Effector memory CD8-positive, alpha-beta T cell (primary cell): ENCODE data around the gene TMEM94.

Experiments
- ATAC-seq: fragments of 150-1000 bp; cut with Tn5 transposase; replicated peaks from 2 replicates; pipeline ENCODE4 v1.10.0; 2021; ENCODE audit warnings: mild to moderate bottlenecking, moderate library complexity
- DNase-seq, 3 experiments: peaks; one replicate each; pipeline ENCODE4 v3.0.0; 2021
- H3K27ac Mint-ChIP-seq, 2 donors: one replicate each; pipeline ENCODE4 v1.8.0; 2022; ENCODE audit warnings: mild to moderate bottlenecking in 2 of 2, mixed read lengths in 2 of 2, moderate library complexity in 2 of 2
- H3K27me3 Mint-ChIP-seq, 2 donors: one replicate each; pipeline ENCODE4 v1.8.0; 2022; ENCODE audit warnings: mixed read lengths in 2 of 2
- H3K36me3 Mint-ChIP-seq: one replicate; pipeline ENCODE4 v1.8.0; 2022; ENCODE audit warnings: mild to moderate bottlenecking, moderate library complexity, mixed read lengths; ENCODE audit not compliant: insufficient read depth
- H3K4me1 Mint-ChIP-seq, 2 donors: one replicate each; pipeline ENCODE4 v1.8.0; 2022; ENCODE audit warnings: low read depth in 2 of 2, mixed read lengths in 2 of 2
- H3K4me3 Mint-ChIP-seq, 2 donors: one replicate each; pipeline ENCODE4 v1.8.0; 2022; ENCODE audit warnings: mild to moderate bottlenecking in 2 of 2, mixed read lengths in 2 of 2, moderate library complexity in 2 of 2
- H3K9me3 Mint-ChIP-seq, 2 donors: one replicate each; pipeline ENCODE4 v1.8.0; 2022; ENCODE audit warnings: mixed read lengths in 2 of 2

TMEM94 gene

GRCh38 chr17:75499313-75500022 lies 43.0 kb downstream of the TMEM94 start:
- ATAC-seq, result no peak
- Mint-ChIP-seq H3K36me3 (peaks cover 6% of the 10 kb centered on the region), H3K9me3 (no peaks in the 10 kb centered on the region), H3K4me1 (peaks cover 4 to 5% of the 10 kb centered on the region in 2 donors), H3K27ac (peak overlapping the region in 1 of 2 donors; percentile 29), H3K27me3 (no peaks in the 10 kb centered on the region), H3K4me3 (no peak overlapping the region)
- no peak for DNase-seq

DNA sequence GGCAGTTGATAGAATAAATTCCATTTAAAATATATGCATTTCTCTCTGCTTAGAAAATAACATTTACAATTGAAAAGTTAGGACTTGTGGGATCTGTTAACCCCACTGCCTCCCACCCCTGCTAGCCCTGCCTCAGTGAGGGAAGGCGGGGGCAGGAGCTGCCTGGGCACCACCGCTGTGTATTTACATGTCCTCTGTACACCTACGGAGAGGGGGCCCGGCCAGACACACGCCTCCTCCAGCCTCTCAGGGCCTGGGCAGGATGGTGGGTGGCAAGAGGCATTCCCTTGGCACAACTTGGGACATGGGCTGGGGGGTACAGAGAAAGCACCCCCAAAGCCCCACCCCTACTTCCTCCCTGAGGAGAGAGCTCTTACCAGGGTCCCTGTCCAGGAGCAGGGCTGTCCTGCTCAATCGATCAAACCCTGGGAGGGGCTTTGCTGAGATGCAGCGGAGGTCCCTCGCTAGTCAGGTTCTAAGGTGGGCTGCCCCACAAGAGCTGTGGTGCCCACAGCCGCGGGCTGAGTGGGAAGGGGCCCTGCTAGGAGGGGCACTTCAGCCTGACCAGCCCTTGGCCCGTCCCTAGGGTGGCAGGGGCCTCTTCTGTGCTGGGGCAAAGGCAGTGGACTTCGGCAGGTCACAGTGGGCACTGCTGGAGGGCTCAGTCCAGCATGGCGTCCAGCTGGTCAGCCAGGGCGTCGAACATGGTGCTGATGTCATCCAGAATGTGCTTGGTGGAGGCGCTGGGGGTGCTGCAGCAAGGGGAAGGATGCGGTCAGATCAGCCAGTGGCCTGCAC lies 44.2 kb downstream of the TMEM94 start:
- no peak for ATAC-seq
- peaks cover 3% of the 10 kb centered on the region for H3K36me3 Mint-ChIP-seq
- H3K4me3 Mint-ChIP-seq, result no peak overlapping the region
- DNase-seq, result no peak
- H3K9me3 Mint-ChIP-seq, result no peaks in the 10 kb centered on the region
- peak overlapping the region in 1 of 2 donors; percentile 46 for H3K27ac Mint-ChIP-seq
- H3K4me1 Mint-ChIP-seq, result peaks cover 5% of the 10 kb centered on the region in 2 donors
- no peaks in the 10 kb centered on the region for H3K27me3 Mint-ChIP-seq

- no peak overlapping the region for H3K4me3 Mint-ChIP-seq
- H3K36me3 Mint-ChIP-seq, result peaks cover 3% of the 10 kb centered on the region
- no peak for ATAC-seq
- no peak for DNase-seq
- H3K9me3 Mint-ChIP-seq, result no peaks in the 10 kb centered on the region
- H3K4me1 Mint-ChIP-seq, result peaks cover 5% of the 10 kb centered on the region in 2 donors
- no peaks in the 10 kb centered on the region for H3K27me3 Mint-ChIP-seq
- H3K27ac Mint-ChIP-seq, result peak overlapping the region; percentile 15 to 46
These were observed 45.1 kb downstream of the TMEM94 start for GRCh38 chr17:75501378-75502071.

DNA sequence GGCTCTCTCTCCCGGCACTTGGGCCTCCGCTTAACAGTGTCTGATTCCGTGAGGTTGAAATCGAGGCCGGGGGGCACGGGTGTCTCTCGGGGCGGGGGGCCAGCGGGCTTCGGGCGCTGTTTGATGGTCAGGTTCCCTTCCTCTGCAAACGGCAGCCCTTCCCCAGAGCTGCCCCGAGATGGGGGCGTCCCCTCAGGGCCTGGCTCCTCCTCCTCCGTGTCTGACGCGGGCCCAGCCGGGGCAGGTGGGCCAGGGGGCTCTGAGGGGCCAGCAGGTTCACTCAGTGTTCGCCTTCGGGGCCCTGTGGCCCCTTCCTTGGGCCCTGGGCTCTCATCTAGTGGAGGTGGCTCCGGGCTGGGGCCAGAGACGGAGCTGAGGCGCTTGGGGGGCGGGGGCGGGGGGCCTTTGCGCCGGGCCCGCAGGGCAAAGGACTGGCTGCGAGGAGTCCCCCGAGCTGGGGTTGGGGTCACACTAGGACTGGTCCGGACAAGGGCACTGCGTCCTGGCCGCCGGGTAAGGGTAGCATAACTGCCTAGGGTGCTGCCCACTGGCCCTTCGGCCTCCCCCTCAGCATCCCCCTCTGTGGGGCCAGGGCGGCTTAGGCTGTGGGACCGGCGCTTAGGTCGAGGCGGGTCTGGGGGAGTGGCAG lies 45.8 kb downstream of the TMEM94 start:
- ATAC-seq (no peak), DNase-seq (no peak)
- Mint-ChIP-seq H3K27me3 (no peaks in the 10 kb centered on the region), H3K36me3 (peaks cover 3% of the 10 kb centered on the region), H3K9me3 (no peaks in the 10 kb centered on the region), H3K4me1 (peaks cover 5% of the 10 kb centered on the region in 2 donors), H3K4me3 (no peak overlapping the region), H3K27ac (no peak overlapping the region)

DNA sequence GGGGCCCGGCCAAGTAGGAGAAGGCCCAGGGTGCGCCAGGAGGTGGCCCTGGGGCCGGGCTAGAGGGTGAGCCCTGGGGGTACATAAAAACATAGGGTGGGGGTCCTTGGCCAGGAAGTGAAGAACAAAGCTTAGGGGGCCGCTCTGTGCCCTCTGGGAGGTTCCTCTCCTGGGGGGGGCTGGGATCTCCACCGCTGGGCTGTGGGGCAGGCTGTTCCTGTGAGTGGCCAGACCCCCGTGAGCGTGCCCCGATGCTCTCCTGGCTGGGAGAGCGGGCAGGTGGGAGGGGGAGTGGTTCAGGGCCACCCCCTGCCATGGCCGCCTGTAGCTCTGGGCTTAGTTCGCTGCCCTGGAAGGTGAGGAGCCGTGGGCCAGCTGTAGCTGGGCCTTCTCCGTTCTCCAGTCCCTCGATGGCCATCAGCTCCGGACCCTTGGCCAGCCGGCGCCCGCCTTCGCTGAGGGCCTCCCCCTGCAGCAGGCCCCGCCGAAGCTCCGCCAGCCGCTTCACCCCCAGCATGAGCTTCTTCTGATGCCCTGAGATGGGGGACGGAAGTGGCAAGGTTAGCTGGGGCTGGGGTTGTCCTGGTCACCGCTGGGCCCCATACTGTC lies 46.4 kb downstream of the TMEM94 start:
- DNase-seq (no peak), ATAC-seq (no peak)
- no peaks in the 10 kb centered on the region for H3K9me3 Mint-ChIP-seq
- H3K27ac Mint-ChIP-seq, result no peak overlapping the region
- peaks cover 3 to 5% of the 10 kb centered on the region in 2 donors for H3K4me1 Mint-ChIP-seq
- H3K27me3 Mint-ChIP-seq, result no peaks in the 10 kb centered on the region
- no peak overlapping the region for H3K4me3 Mint-ChIP-seq
- H3K36me3 Mint-ChIP-seq, result no peaks in the 10 kb centered on the region

- Mint-ChIP-seq H3K4me1 (peaks cover 3 to 5% of the 10 kb centered on the region in 2 donors), H3K27me3 (no peaks in the 10 kb centered on the region), H3K4me3 (no peak overlapping the region), H3K27ac (no peak overlapping the region), H3K9me3 (no peaks in the 10 kb centered on the region), H3K36me3 (no peaks in the 10 kb centered on the region)
- DNase-seq (no peak), ATAC-seq (peak; percentile 2)
These were observed 47.0 kb downstream of the TMEM94 start for GRCh38 chr17:75503337-75503950.

GRCh38 chr17:75503976-75504346 lies 47.5 kb downstream of the TMEM94 start:
- Mint-ChIP-seq H3K9me3 (no peaks in the 10 kb centered on the region), H3K4me3 (peak overlapping the region; percentile 49 to 55), H3K27ac (no peak overlapping the region), H3K36me3 (no peaks in the 10 kb centered on the region), H3K4me1 (peaks cover 3 to 5% of the 10 kb centered on the region in 2 donors), H3K27me3 (no peaks in the 10 kb centered on the region)
- peak; percentile 92 for ATAC-seq
- peak in 2 of 3 experiments; percentile 23 to 32 for DNase-seq

- Mint-ChIP-seq H3K36me3 (no peaks in the 10 kb centered on the region), H3K27me3 (no peaks in the 10 kb centered on the region), H3K9me3 (no peaks in the 10 kb centered on the region), H3K4me1 (peaks cover 3 to 5% of the 10 kb centered on the region in 2 donors), H3K27ac (no peak overlapping the region), H3K4me3 (peak overlapping the region; percentile 49 to 55)
- DNase-seq (peak; percentile 24 to 45 (median 39)), ATAC-seq (peak; percentile 61)
These were observed 48.1 kb downstream of the TMEM94 start for GRCh38 chr17:75504347-75505151.

GRCh38 chr17:75505152-75505409 lies 48.6 kb downstream of the TMEM94 start:
- Mint-ChIP-seq H3K27me3 (no peaks in the 10 kb centered on the region), H3K4me3 (no peak overlapping the region)

GRCh38 chr17:75505640-75506039 lies 49.2 kb downstream of the TMEM94 start:
- Mint-ChIP-seq H3K27me3 (no peaks in the 10 kb centered on the region), H3K4me3 (no peak overlapping the region), H3K27ac (no peak overlapping the region), H3K9me3 (no peaks in the 10 kb centered on the region), H3K4me1 (peaks cover 3 to 5% of the 10 kb centered on the region in 2 donors), H3K36me3 (no peaks in the 10 kb centered on the region)
- DNase-seq, result no peak
- ATAC-seq, result no peak

More at GRCh38 chr17:75505152-75505409, 48.6 kb downstream of the TMEM94 start:
- no peaks in the 10 kb centered on the region for H3K9me3 Mint-ChIP-seq
- H3K27ac Mint-ChIP-seq, result no peak overlapping the region
- no peak for DNase-seq
- ATAC-seq, result no peak
- H3K36me3 Mint-ChIP-seq, result no peaks in the 10 kb centered on the region
- peaks cover 3 to 5% of the 10 kb centered on the region in 2 donors for H3K4me1 Mint-ChIP-seq

DNA sequence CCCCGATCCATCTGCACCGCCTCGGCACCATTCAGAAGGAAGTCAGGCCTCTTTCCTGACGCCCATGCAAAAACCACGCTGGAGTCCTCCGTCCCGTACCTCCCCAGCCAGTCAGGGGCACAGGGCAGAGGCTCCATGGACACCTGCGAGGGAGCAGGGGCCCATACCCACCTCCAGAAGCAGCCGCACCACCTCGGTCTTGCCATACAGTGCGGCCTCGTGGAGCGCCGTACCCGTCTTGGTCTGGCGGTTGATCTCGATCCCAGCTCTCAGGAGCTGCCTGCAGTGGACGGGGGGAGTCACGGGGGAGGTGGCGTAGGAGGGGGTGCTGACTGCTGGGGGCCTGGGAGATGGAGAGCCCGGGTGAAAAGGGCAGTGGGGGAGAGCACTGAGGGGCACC lies 49.7 kb downstream of the TMEM94 start:
- no peak overlapping the region for H3K4me3 Mint-ChIP-seq
- ATAC-seq, result no peak
- DNase-seq, result no peak
- no peaks in the 10 kb centered on the region for H3K9me3 Mint-ChIP-seq
- peaks cover 3 to 5% of the 10 kb centered on the region in 2 donors for H3K4me1 Mint-ChIP-seq
- no peaks in the 10 kb centered on the region for H3K36me3 Mint-ChIP-seq
- no peaks in the 10 kb centered on the region for H3K27me3 Mint-ChIP-seq
- H3K27ac Mint-ChIP-seq, result no peak overlapping the region

DNA sequence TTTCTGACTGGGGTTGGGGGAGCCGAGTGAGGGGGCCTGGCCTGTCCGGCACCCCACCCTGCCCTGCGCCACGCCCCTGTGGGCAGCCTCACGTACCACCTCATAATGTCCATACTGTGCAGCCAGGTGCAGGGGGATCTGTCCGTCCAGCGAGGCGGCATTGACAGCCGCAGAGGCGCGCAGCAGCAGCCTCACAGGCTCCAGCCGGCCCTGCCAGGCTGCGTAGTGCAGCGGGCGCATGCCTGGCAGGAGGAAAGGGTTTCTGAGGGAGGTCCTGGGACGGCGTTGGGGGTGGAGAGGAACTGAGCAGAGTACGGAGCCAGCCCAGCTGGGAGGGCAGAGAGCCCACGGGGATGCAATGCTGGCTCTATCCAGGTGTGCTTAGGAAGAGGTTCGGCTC lies 50.5 kb downstream of the TMEM94 start:
- ATAC-seq (no peak), DNase-seq (no peak)
- peaks cover 3 to 5% of the 10 kb centered on the region in 2 donors for H3K4me1 Mint-ChIP-seq
- peaks cover 2% of the 10 kb centered on the region for H3K36me3 Mint-ChIP-seq
- H3K9me3 Mint-ChIP-seq, result no peaks in the 10 kb centered on the region
- no peaks in the 10 kb centered on the region for H3K27me3 Mint-ChIP-seq
- H3K4me3 Mint-ChIP-seq, result no peak overlapping the region
- H3K27ac Mint-ChIP-seq, result no peak overlapping the region
